Transverse colon (tissue), 4 donors: ENCODE data around the gene TPK1. TPM values are rescaled to one million over a fixed set of nuclear protein-coding genes. Genes with fewer than 3 reads are reported as not detected.

ENCODE experiments used
- DNase-seq: peaks from one replicate; pipeline ENCODE4 v3.0.0-alpha.2; 2019
- H3K27ac ChIP-seq, 4 donors: fragments of 200-600 bp; sonication (generic); 2 replicates each; pipeline ENCODE4 v1.5.1; 2016 to 2018; ENCODE audit warnings: inconsistent platforms in 4 of 4
- H3K27me3 ChIP-seq: fragments of 200-600 bp; sonication (generic); 2 replicates; pipeline ENCODE4 v1.5.1; 2017; ENCODE audit warnings: inconsistent platforms
- H3K36me3 ChIP-seq, 4 donors: fragments of 200-600 bp; sonication (generic); 2 replicates each; pipeline ENCODE4 v1.5.1; 2017 to 2019; ENCODE audit warnings: inconsistent platforms in 4 of 4
- H3K4me1 ChIP-seq, 4 donors: fragments of 200-600 bp; sonication (generic); 2 replicates each; pipeline ENCODE4 v1.5.1; 2017 to 2020; ENCODE audit warnings: inconsistent platforms in 4 of 4
- H3K4me3 ChIP-seq, 4 donors: fragments of 200-600 bp; sonication (generic); 1 replicate in 1 of 4; 2 replicates in 3 of 4; pipeline versions ENCODE4 v1.5.1 to v1.6.1; 2017 to 2019; ENCODE audit warnings: inconsistent platforms in 4 of 4
- H3K9me3 ChIP-seq, 2 donors: fragments of 200-600 bp; sonication (generic); 2 replicates each; pipeline ENCODE4 v1.5.1; 2017 to 2019; ENCODE audit warnings: inconsistent platforms in 2 of 2
- CTCF ChIP-seq, 5 experiments: fragments of 200-600 bp in 3 of 5; fragments of 450-650 bp in 2 of 5; sonication (generic) in 3 of 5; IDR thresholded peaks; 1 replicate in 2 of 5; 2 replicates in 3 of 5; pipeline ENCODE4 v1.5.1; 2016 to 2017; ENCODE audit warnings: antibody characterized with exemption in 5 of 5, inconsistent platforms in 3 of 5, mild to moderate bottlenecking in 2 of 5, moderate library complexity in 1 of 5
- EP300 ChIP-seq: sonication (generic); formaldehyde crosslinking; IDR thresholded peaks from one replicate; pipeline ENCODE4 v1.6.1; 2017; ENCODE audit warnings: antibody characterized with exemption, low read depth
- POLR2A ChIP-seq: fragments of 450-650 bp; IDR thresholded peaks from one replicate; pipeline ENCODE4 v1.6.1; 2016; ENCODE audit warnings: antibody characterized with exemption, mild to moderate bottlenecking, moderate library complexity
- POLR2AphosphoS5 ChIP-seq, 3 donors: sonication (generic); formaldehyde crosslinking; IDR thresholded peaks; one replicate each; pipeline ENCODE4 v1.6.1; 2016; ENCODE audit warnings: antibody characterized with exemption in 3 of 3
- WGBS, 2 donors: methylation state at CpG; one replicate each; pipeline ENCODE4 v1.1.5; 2018; ENCODE audit warnings: low coverage in 1 of 2; 5-methylcytosine and 5-hydroxymethylcytosine counted together
- in situ Hi-C, 4 donors: fragments of 200-750 bp; cut with MboI; loops; one replicate each; pipeline versions ENCODE4 v1.15.0 to v1.15.1; 2017; ENCODE audit warnings: low sequenced_read_pairs in 3 of 4, low pct_ligation_motif_present in 1 of 4, low pct_unique_long_range_greater_than_20kb in 1 of 4
- intact Hi-C: fragments of 100-400 bp; cut with DNase I; formaldehyde crosslinking; loops from one replicate; pipeline ENCODE4 v1.15.1; 2023; ENCODE audit warnings: low total_unique reads
- total RNA-seq, 4 donors: library from RNA; depleted of rRNA; stranded (reverse); fragments of >200 nt; gene quantifications; one replicate each; pipeline ENCODE4 v1.1.0, GENCODE V29; 2016

The TPK1 gene
- total RNA-seq, 4 donors from 2014 or later, result 1.4 to 17.3 (median 14.6) TPM

DNA sequence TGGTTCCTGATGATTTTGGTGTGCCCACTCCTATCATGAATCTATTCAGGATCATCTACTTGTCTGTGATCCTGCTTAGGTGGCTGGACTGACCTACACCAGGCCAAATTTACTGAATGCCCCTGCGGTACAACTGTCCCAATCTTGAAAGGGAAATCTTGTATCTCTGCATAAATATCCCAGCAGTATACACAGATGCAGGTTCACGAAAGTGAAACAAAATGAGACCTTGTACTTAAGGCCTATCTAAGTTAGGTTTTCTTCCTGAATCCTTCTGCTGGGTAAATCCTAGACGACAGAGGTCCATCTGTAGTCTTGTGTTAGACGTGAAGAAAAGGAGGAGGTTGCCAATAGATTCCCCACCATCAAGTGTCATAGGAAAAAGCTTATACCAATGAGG, 346.9 kb downstream of the TPK1 start:
- in situ Hi-C loops (no loop called here), intact Hi-C loops (no loop called here)
- no peaks in the 10 kb centered on the region for H3K36me3 ChIP-seq
- no peaks in the 10 kb centered on the region for H3K4me1 ChIP-seq
- no peaks in the 10 kb centered on the region for H3K9me3 ChIP-seq
- H3K27ac ChIP-seq, result no peak overlapping the region
- no peak for TF ChIP-seq EP300
- TF ChIP-seq CTCF (IDR thresholded peaks at IDR 0.05), result no peak
- TF ChIP-seq POLR2AphosphoS5 (IDR thresholded peaks at IDR 0.05), result no peak
- TF ChIP-seq POLR2A, result no peak
- no peak overlapping the region for H3K4me3 ChIP-seq
- H3K27me3 ChIP-seq, result no peaks in the 10 kb centered on the region
- no peak for DNase-seq
- 86 to 90% methylated on average over 2 to 4 of the region's 4 CpGs for WGBS, 2 donors

GRCh38 chr7:144487901-144488300, 348.0 kb downstream of the TPK1 start:
- DNase-seq, result no peak
- no peaks in the 10 kb centered on the region for H3K9me3 ChIP-seq
- no peak for TF ChIP-seq EP300
- TF ChIP-seq POLR2AphosphoS5 (IDR thresholded peaks at IDR 0.05), result no peak
- TF ChIP-seq POLR2A, result no peak
- TF ChIP-seq CTCF (IDR thresholded peaks at IDR 0.05), result no peak
- intact Hi-C loops, result no loop called here
- H3K36me3 ChIP-seq, result no peaks in the 10 kb centered on the region
- in situ Hi-C loops, result no loop called here
- 49 to 68% methylated on average over 3 of the region's 3 CpGs for WGBS, 2 donors
- H3K27ac ChIP-seq, result no peak overlapping the region
- H3K4me1 ChIP-seq, result no peaks in the 10 kb centered on the region
- H3K4me3 ChIP-seq, result no peak overlapping the region
- no peaks in the 10 kb centered on the region for H3K27me3 ChIP-seq

- H3K4me1 ChIP-seq, result no peaks in the 10 kb centered on the region
- H3K27ac ChIP-seq, result no peak overlapping the region
- H3K27me3 ChIP-seq, result no peaks in the 10 kb centered on the region
- H3K9me3 ChIP-seq, result no peaks in the 10 kb centered on the region
- no peaks in the 10 kb centered on the region for H3K36me3 ChIP-seq
- intact Hi-C loops, result no loop called here
- TF ChIP-seq EP300 (no peak), POLR2A (no peak), CTCF (IDR thresholded peaks at IDR 0.05) (no peak), POLR2AphosphoS5 (IDR thresholded peaks at IDR 0.05) (no peak)
- in situ Hi-C loops, result no loop called here
- DNase-seq, result no peak
- H3K4me3 ChIP-seq, result no peak overlapping the region
- 93 to 100% methylated on average over 2 of the region's 2 CpGs for WGBS, 2 donors
Observed at GRCh38 chr7:144484445-144484844, 351.4 kb downstream of the TPK1 start.

- H3K4me3 ChIP-seq, result no peak overlapping the region
- WGBS, 2 donors, result 69 to 80% methylated on average over 1 of the region's 1 CpG
- in situ Hi-C loops, result no loop called here
- no peaks in the 10 kb centered on the region for H3K36me3 ChIP-seq
- no peaks in the 10 kb centered on the region for H3K27me3 ChIP-seq
- no peak for TF ChIP-seq POLR2A
- TF ChIP-seq POLR2AphosphoS5 (IDR thresholded peaks at IDR 0.05), result no peak
- no peak for TF ChIP-seq CTCF (IDR thresholded peaks at IDR 0.05)
- TF ChIP-seq EP300, result no peak
- intact Hi-C loops, result no loop called here
- no peak overlapping the region for H3K27ac ChIP-seq
- no peaks in the 10 kb centered on the region for H3K4me1 ChIP-seq
- DNase-seq, result no peak
- H3K9me3 ChIP-seq, result no peaks in the 10 kb centered on the region
Observed at GRCh38 chr7:144483189-144483588, 352.7 kb downstream of the TPK1 start.
